ENCODE results near the gene FES. TPM values are rescaled to one million over a fixed set of nuclear protein-coding genes. Genes with fewer than 3 reads are reported as not detected.

FES gene
- total and polyA plus RNA-seq, 2 of the 13 experiments (the other 11 are each of a cell fraction or from before 2014, with no cell fraction given) = 4.0 to 9.5 TPM

GRCh38 chr15:90873998-90874605 is 10.2 kb upstream of the FES start (continued):
- TF ChIP-seq ZNF318 (CRISPR knock-in tag; IDR thresholded peaks at IDR 0.05) (0 out of 2 replicates have a peak, but pooled peaks have one; percentile 93), ZC3H4 (CRISPR knock-in tag; IDR thresholded peaks at IDR 0.05; ENCODE audit: borderline replicate concordance) (no peak), ZBTB2 (CRISPR knock-in tag; IDR thresholded peaks at IDR 0.05; ENCODE audit: low read depth) (peak; percentile 74; the same call in 1 of the 2 replicates), SRY (CRISPR knock-in tag; IDR thresholded peaks at IDR 0.05) (peak; percentile 56; the same call in 1 of the 2 replicates), ZNF160 (CRISPR knock-in tag; IDR thresholded peaks at IDR 0.05) (0 out of 2 replicates have a peak, but pooled peaks have one; percentile 84), RBM39 (IDR thresholded peaks at IDR 0.05; ENCODE audit: low read depth, low read length, poor library complexity, severe bottlenecking) (peak; percentile 70), CCAR2 (optimal IDR thresholded peaks at IDR 0.05; ENCODE audit: low read depth, low read length) (peak; percentile 83), ZKSCAN1 (IDR thresholded peaks at IDR 0.05; ENCODE audit: low read length) (no peak), CENPT (CRISPR knock-in tag; IDR thresholded peaks at IDR 0.05; ENCODE audit: low read depth) (0 out of 2 replicates have a peak, but pooled peaks have one; percentile 53), IKZF5 (CRISPR knock-in tag; IDR thresholded peaks at IDR 0.05) (peak; percentile 97), KMT2B (CRISPR knock-in tag; IDR thresholded peaks at IDR 0.05) (peak; percentile 66; the same call in 1 of the 2 replicates), MEIS2 (CRISPR knock-in tag; IDR thresholded peaks at IDR 0.05) (peak; percentile 91; the same call in 1 of the 2 replicates), ZSCAN31 (CRISPR knock-in tag; IDR thresholded peaks at IDR 0.05; ENCODE audit: low read depth) (peak; percentile 80; the same call in 1 of the 2 replicates), ZNF574 (CRISPR knock-in tag; IDR thresholded peaks at IDR 0.05) (peak; percentile 93), ZNF766 (CRISPR knock-in tag; IDR thresholded peaks at IDR 0.05; ENCODE audit: borderline replicate concordance) (no peak)

All from HepG2 (cell line).